Esophagus squamous epithelium (tissue), 4 donors: Measurements from ENCODE around the gene ARPIN.

Experiments
- POLR2A ChIP-seq, 4 donors: fragments of 450-650 bp; IDR thresholded peaks; one replicate each; pipeline ENCODE4 v1.6.1; 2017; ENCODE audit warnings: antibody characterized with exemption in 4 of 4, mild to moderate bottlenecking in 4 of 4, moderate library complexity in 3 of 4
- TF ChIP-seq, protein P1 (sequence below), 6 experiments: fragments of 450-650 bp in 4 of 6; fragments of 200-600 bp in 2 of 6; sonication (generic) in 2 of 6; IDR thresholded peaks; one replicate each; pipeline ENCODE4 v1.5.1; 2016 to 2019; ENCODE audit warnings: antibody characterized with exemption in 6 of 6, mild to moderate bottlenecking in 4 of 6, moderate library complexity in 4 of 6

- TF ChIP-seq, protein P1, sequence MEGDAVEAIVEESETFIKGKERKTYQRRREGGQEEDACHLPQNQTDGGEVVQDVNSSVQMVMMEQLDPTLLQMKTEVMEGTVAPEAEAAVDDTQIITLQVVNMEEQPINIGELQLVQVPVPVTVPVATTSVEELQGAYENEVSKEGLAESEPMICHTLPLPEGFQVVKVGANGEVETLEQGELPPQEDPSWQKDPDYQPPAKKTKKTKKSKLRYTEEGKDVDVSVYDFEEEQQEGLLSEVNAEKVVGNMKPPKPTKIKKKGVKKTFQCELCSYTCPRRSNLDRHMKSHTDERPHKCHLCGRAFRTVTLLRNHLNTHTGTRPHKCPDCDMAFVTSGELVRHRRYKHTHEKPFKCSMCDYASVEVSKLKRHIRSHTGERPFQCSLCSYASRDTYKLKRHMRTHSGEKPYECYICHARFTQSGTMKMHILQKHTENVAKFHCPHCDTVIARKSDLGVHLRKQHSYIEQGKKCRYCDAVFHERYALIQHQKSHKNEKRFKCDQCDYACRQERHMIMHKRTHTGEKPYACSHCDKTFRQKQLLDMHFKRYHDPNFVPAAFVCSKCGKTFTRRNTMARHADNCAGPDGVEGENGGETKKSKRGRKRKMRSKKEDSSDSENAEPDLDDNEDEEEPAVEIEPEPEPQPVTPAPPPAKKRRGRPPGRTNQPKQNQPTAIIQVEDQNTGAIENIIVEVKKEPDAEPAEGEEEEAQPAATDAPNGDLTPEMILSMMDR (IDR thresholded peaks at IDR 0.05), result no peak
- no peak for TF ChIP-seq POLR2A (IDR thresholded peaks at IDR 0.05)
These were observed 36.0 kb upstream of the ARPIN start for GRCh38 chr15:89948796-89949195.
